GM12873 (cell line): Measurements from ENCODE around the gene PSMG4.

Experiments used
- CTCF ChIP-seq: IDR thresholded peaks from 2 replicates; pipeline ENCODE4 v1.5.1; 2012; ENCODE audit warnings: low read depth, mild to moderate bottlenecking, moderate library complexity, low read length, control low read depth; ENCODE audit not compliant: insufficient read depth; ENCODE audit errors: missing control alignments

PSMG4 gene

GRCh38 chr6:3217286-3217685, 41.5 kb upstream of the PSMG4 start:
- no peak for TF ChIP-seq CTCF

- no peak for TF ChIP-seq CTCF
These were observed 40.5 kb upstream of the PSMG4 start for GRCh38 chr6:3218266-3218665.

GRCh38 chr6:3220366-3220765, 38.4 kb upstream of the PSMG4 start:
- TF ChIP-seq CTCF: no peak

- no peak for TF ChIP-seq CTCF
These were observed 37.2 kb upstream of the PSMG4 start for GRCh38 chr6:3221578-3221977.

- no peak for TF ChIP-seq CTCF
These were observed 36.2 kb upstream of the PSMG4 start for GRCh38 chr6:3222506-3223038.

GRCh38 chr6:3226042-3226441, 32.7 kb upstream of the PSMG4 start:
- TF ChIP-seq CTCF: no peak

- no peak for TF ChIP-seq CTCF
These were observed 32.0 kb upstream of the PSMG4 start for GRCh38 chr6:3226481-3227362.
